Measurements from ENCODE around the gene PRRX1.

PRRX1 gene

DNA sequence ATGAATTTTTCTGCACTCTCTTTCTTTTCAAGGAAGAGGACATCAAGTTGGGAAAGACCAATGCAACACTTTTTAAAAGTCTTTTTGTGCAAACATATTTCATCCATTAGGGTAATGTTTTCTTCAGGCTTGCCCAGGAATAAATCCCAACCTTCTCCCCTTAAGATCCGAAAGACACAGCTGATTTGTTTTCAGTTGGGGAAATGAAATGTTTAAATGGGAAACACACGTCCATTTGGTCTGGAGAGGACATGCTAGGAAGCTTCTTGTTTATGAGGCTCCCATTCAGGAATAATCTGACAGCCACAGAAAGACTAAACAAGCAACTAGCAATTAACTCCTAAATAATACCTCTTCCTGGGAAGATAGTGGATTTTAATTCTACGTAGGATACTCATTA is 91.9 kb downstream of the PRRX1 start:
- in situ Hi-C loops (cut with MboI; ENCODE audit: low sequenced_read_pairs) = no loop called here

DNA sequence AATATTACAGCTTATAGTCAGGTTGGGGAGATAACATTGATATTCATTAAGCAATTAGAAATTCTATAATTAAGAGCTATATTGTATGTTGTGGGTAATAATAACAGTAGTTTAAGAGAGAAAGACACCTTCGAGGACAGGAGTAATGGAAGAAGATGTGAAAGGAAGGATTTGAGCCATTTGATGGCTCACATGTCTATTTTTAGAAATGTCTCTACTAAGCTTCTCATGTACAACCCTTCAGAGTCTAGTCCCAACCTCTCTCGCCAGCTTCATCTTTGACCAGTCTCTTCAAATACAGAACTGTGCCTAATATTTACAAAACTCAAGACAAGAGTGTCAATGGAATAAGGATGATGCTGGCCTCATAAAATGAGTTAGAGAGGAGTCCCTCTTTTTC is 95.1 kb downstream of the PRRX1 start:
- in situ Hi-C loops (cut with MboI; ENCODE audit: low sequenced_read_pairs) = no loop called here

DNA sequence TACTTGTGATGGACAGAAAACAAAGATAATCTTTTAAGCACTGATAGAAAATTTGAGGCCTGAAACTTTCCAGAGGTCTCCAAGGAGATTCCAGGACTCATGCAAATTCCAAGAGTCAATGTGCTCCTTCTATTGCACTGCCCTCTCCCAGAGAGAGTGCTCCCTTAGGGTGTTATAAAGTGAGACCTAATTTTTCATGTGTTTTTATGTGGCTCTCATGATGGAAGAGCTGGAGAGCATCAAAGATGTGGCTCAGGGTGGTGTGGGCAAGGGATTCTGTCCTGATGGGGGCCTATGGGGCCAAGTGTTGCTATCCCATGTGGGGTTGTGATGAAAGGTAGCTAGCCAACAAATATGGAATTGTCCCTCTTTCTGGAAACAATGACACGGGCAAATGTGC is 101.3 kb downstream of the PRRX1 start:
- in situ Hi-C loops (cut with MboI; ENCODE audit: low sequenced_read_pairs) = no loop called here

DNA sequence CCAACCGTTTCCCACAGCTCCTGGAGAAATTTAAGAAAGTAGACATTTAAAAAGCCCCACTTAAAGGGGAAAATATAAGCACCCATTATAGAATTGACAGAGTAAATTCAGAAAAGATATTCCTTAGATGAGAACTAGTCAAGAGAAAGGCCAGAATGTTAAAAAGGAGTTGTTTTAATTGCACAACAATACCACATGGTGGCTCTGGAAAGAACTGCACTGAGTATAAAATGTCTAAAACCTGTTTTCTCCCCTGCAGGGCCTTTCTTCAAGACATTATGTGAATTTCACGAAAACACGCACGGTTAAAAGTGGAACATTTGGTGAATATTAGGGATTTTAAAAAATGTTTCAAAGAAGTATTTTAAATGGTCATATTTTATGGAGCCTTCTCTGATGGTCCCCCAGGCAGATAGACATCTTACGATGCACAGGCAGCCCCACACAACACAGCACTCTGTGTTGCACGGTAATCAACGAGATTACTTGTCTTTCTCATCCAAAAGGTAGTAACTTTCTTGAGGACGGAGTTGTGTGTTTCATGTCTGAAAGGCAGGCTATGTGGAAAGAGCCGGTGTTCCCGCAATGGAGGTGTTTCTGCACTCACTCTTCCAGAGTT is 101.9 kb downstream of the PRRX1 start:
- in situ Hi-C loops (cut with MboI; ENCODE audit: low sequenced_read_pairs) = no loop called here

DNA sequence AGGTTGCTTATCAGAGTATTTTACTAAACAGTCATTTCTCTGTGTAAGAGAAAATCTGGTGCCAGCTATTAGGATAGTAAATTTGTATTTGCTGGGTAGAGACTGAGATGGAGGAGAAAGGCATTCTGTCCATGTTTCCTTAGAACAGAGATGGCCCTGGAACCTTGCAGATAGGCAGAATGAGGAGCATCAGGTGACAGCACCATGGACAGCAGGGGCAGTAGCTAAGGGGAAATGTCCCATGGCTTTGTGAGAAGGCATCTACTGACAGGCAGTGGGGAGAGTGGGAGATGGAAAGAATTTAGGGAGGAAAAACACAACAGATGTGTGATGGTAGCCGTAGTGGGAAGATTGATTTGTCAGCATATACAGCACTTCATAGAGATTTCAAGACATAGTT is 105.0 kb downstream of the PRRX1 start:
- in situ Hi-C loops (cut with MboI; ENCODE audit: low sequenced_read_pairs) = no loop called here

DNA sequence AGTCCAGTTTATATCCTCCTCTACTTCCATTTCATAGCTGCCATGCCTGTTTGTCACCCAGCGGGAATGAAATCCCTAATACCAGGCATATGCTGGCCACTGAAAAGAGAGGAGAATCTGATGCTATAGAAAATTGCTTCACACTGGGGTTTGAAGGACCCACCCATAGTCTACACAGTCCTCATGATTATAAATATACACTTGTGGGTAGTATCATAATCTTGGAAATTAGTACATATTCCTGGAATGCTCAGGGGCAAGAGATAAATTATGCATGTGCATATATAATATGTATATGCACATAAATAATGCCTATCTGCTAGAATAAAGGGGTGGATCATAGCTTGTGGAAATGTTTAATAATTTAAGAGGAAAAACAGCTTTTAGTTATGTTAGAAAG is 105.8 kb downstream of the PRRX1 start:
- in situ Hi-C loops (cut with MboI; ENCODE audit: low sequenced_read_pairs) = no loop called here

DNA sequence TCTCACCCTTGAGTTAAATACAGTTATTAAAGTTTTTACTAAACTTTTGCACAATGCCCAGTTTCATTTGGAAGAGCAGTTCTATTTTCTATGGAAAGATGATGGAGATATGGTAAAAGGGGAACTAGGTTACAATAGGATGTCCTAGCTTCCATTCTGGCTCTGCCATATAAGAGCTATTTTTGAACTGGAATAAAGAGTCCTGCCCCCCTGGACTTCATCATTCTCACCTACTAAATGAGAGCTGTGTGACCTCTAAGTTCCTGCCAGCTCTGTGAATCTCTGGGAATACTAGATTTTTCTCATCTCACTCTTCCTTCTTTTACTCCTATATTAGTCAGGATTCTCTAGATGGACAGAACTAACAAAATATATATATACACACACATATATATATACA is 106.3 kb downstream of the PRRX1 start:
- in situ Hi-C loops (cut with MboI; ENCODE audit: low sequenced_read_pairs) = no loop called here

DNA sequence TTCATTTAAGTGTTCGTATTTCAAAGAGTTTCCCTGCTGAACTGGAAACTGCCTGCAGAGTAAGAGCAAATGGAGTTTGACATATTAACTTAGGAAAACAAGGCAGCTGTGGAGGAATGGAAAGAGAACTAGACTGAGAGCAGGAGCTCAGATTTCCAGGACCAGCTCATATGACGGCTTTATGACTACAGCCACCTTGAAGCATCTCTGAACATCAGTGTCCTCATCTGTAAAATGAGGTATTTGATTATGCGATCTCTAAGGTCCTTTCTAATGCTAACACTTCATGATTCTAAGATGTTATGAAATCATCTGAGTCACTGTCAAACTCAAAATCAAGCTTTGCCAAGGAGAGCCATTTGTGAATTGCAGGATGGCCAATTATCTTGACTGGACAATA is 112.3 kb downstream of the PRRX1 start:
- in situ Hi-C loops (cut with MboI; ENCODE audit: low sequenced_read_pairs) = no loop called here

DNA sequence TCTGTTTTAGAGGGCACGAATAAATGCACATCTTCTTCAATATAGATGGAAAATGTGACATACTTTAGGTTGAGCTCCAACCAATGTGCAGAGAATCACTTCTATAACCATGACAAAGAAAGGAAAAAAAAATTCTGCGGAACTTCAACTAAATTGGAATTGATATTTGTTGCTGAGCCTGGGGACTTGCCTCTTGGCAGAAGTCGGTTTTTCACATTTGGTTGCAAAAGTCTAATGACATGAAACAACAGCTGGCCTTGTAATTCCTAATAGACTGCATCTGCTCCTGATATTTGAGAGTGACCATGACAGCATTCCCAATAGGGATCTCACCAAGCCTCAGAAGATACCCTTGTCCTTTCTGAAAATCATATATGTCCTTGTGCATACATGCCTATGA is 112.8 kb downstream of the PRRX1 start:
- in situ Hi-C loops (cut with MboI; ENCODE audit: low sequenced_read_pairs) = no loop called here

Data from HL-60/S4 treated with phorbol 12-myristate 13-acetate at 8.2 ng/mL for 4 days and 3 days (cell line).